ENCODE measurements around the gene STK40.

DNA sequence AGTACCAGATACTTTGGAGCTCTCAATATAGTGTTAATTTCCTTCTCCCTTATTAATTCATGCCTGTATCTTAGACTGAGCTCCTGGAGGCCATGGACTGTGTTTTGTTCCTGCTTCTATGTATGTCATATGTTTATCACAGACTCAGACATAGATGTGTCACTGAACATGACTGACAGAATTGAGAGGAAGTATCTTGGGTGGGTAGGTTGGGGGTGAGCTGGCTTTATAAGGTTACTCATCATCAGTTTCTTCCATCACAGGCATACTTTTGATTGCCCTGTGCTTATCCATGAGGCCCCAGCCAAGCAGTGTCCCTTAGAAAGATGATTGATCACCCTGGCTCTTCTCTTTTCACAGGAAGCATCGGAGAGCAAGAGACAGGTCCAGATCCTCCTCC is 85.2 kb downstream of the STK40 start:
- TF ChIP-seq, protein P1, sequence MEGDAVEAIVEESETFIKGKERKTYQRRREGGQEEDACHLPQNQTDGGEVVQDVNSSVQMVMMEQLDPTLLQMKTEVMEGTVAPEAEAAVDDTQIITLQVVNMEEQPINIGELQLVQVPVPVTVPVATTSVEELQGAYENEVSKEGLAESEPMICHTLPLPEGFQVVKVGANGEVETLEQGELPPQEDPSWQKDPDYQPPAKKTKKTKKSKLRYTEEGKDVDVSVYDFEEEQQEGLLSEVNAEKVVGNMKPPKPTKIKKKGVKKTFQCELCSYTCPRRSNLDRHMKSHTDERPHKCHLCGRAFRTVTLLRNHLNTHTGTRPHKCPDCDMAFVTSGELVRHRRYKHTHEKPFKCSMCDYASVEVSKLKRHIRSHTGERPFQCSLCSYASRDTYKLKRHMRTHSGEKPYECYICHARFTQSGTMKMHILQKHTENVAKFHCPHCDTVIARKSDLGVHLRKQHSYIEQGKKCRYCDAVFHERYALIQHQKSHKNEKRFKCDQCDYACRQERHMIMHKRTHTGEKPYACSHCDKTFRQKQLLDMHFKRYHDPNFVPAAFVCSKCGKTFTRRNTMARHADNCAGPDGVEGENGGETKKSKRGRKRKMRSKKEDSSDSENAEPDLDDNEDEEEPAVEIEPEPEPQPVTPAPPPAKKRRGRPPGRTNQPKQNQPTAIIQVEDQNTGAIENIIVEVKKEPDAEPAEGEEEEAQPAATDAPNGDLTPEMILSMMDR (IDR thresholded peaks at IDR 0.05; ENCODE audit: low read depth, low read length): no peak
- TF ChIP-seq EZH2phosphoT487 (IDR thresholded peaks at IDR 0.05; ENCODE audit: low read depth): no peak
